Activated T-cell treated with anti-CD3 and anti-CD28 coated beads, Interleukin-2, amount 50 U/mL, for 4 hours (primary cell): ENCODE data around the gene CFHR4. TPM values are rescaled to one million over a fixed set of nuclear protein-coding genes. Genes with fewer than 3 reads are reported as not detected.
"Not testable (repeated sequence)": the region's sequence is repeated elsewhere in the genome, so short reads cannot be mapped to it uniquely, and the experiment has no call there.

Experiments used
- ATAC-seq, 2 donors: fragments of 200-7000 bp; cut with Tn5 transposase; one replicate each; pipeline ENCODE4 v1.10.0; 2021
- DNase-seq: peaks from one replicate; pipeline ENCODE4 v3.0.0-alpha.2; 2020
- H3K27me3 Mint-ChIP-seq: one replicate; pipeline ENCODE4 v1.8.0; 2021; ENCODE audit warnings: low read depth, mixed read lengths
- H3K36me3 Mint-ChIP-seq: one replicate; pipeline ENCODE4 v1.8.0; 2022; ENCODE audit warnings: mixed read lengths; ENCODE audit not compliant: insufficient read depth
- H3K4me1 Mint-ChIP-seq: one replicate; pipeline ENCODE4 v1.8.0; 2021; ENCODE audit warnings: low read depth, mixed read lengths
- H3K4me3 Mint-ChIP-seq: one replicate; pipeline ENCODE4 v1.8.0; 2021; ENCODE audit warnings: mild to moderate bottlenecking, moderate library complexity, mixed read lengths
- H3K9me3 Mint-ChIP-seq: one replicate; pipeline ENCODE4 v1.8.0; 2021; ENCODE audit warnings: mixed read lengths
- total RNA-seq, 3 donors: library from RNA; stranded (reverse); gene quantifications; one replicate each; pipeline ENCODE4 v1.2.1, GENCODE V29; 2021

CFHR4 gene
- total RNA-seq, 3 donors from 2014 or later = not detected

- H3K9me3 Mint-ChIP-seq = no peaks in the 10 kb centered on the region
Measured at GRCh38 chr1:196896355-196896754, 8.5 kb downstream of the CFHR4 start.

DNA sequence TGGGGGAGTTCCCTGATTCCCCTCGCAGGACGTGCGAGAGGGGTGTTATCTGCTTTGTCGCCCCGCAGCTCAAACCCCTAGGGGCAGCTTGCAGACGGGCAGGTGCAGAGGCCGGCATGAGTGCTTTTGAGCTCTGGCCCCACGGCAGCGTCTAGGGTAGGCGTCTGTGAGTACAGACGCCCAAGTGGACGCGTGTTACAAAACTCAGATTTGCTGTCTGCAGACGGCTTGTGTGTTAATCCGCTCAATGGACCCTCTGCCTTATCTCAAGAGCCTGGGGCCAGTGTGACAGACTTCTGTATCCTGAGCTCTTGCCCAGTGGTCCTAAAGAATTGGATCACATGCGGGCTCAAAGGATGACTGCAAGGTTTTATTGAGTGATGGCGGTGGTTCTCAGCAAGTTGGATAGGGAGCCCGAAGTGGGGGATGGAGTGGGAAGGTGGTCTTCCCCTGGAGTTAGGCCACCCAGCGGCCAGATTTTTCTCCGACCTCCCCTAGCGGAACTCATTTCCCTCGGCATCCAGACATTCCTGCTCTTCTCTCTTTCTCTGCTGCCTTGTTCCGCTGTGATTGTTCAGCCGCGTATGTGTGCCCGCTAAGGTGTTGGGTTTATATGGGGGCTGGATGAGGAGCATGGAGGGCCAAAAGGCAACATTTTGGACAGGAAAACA, 9.4 kb downstream of the CFHR4 start:
- no peaks in the 10 kb centered on the region for H3K9me3 Mint-ChIP-seq
- H3K36me3 Mint-ChIP-seq = no peaks in the 10 kb centered on the region

More at GRCh38 chr1:196896355-196896754, 8.5 kb downstream of the CFHR4 start:
- ATAC-seq (no peak), DNase-seq (no peak)
- no peaks in the 10 kb centered on the region for H3K4me1 Mint-ChIP-seq
- H3K4me3 Mint-ChIP-seq = no peak overlapping the region
- H3K27me3 Mint-ChIP-seq = peaks cover 16% of the 10 kb centered on the region
- H3K36me3 Mint-ChIP-seq = no peaks in the 10 kb centered on the region

DNA sequence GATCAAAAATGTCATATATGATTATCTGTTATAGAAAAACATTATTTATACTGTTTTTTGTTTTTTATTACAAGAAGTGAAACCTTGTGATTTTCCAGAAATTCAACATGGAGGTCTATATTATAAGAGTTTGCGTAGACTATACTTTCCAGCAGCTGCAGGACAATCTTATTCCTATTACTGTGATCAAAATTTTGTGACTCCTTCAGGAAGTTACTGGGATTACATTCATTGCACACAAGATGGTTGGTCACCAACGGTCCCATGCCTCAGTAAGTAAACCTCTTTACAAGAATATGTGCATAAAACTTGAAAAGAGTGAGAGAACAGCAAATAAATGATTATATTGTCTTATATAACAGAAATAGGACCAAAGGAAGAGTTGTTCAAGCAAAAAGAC, 14.5 kb downstream of the CFHR4 start:
- Mint-ChIP-seq H3K4me3 (no peak overlapping the region), H3K4me1 (no peaks in the 10 kb centered on the region), H3K36me3 (no peaks in the 10 kb centered on the region), H3K27me3 (peaks cover 13% of the 10 kb centered on the region), H3K9me3 (no peaks in the 10 kb centered on the region)
- ATAC-seq (no peak), DNase-seq (no peak)

More for the DNA sequence above, 9.4 kb downstream of the CFHR4 start:
- H3K4me1 Mint-ChIP-seq = no peaks in the 10 kb centered on the region
- no peak overlapping the region for H3K4me3 Mint-ChIP-seq
- DNase-seq (no peak), ATAC-seq (no peak)
- peaks cover 16% of the 10 kb centered on the region for H3K27me3 Mint-ChIP-seq

- Mint-ChIP-seq H3K36me3 (no peaks in the 10 kb centered on the region), H3K4me3 (no peak overlapping the region), H3K27me3 (no peaks in the 10 kb centered on the region), H3K9me3 (no peaks in the 10 kb centered on the region), H3K4me1 (no peaks in the 10 kb centered on the region)
- no peak for ATAC-seq
- no peak for DNase-seq
Measured at GRCh38 chr1:196910215-196910614, 22.4 kb downstream of the CFHR4 start.

DNA sequence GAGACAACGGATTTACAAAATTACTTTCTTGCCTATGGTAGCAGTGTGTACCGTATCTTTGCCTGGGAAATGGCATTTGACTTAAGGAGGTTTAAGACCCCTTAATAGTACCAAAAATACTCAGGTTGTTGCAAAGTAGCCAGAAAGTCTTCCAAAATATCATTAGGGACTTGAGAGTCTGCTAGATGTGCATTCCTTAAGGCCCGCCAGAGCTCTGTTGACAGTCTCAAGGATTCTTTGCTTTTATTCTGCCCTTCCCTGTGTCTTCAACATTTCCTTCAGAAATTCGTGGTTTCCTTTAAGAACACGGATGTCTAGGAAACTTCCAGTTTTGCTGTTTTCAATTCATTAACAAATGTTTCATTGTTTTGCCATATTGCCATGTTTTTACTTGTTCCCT, 24.4 kb downstream of the CFHR4 start:
- not testable (repeated sequence) for H3K4me1 Mint-ChIP-seq, H3K27me3 Mint-ChIP-seq, DNase-seq, H3K4me3 Mint-ChIP-seq, H3K36me3 Mint-ChIP-seq, H3K9me3 Mint-ChIP-seq, ATAC-seq

- ATAC-seq, H3K36me3 Mint-ChIP-seq, H3K4me1 Mint-ChIP-seq, H3K27me3 Mint-ChIP-seq, DNase-seq, H3K4me3 Mint-ChIP-seq, H3K9me3 Mint-ChIP-seq: not testable (repeated sequence)
Measured at GRCh38 chr1:196926839-196927238, 39.0 kb downstream of the CFHR4 start.

DNA sequence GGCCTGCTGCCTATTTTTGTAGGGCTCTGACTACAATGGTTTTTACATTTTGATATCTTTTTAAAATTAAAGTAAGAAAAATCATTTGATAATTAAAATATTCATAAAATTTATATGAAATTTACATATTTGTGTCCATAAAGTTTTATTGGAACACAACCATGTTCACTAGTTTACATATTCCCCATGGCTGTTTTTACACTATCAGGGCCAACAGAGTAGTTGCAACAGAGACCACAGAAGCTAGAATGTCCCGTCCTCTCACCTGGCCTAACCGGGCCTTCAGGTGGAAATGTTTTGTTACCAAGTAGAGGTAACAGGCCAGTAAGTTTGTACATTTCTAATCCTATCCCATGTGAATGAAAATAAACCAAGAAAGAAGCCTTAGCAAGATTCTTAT, 45.0 kb downstream of the CFHR4 start:
- DNase-seq, H3K4me1 Mint-ChIP-seq, H3K9me3 Mint-ChIP-seq, ATAC-seq, H3K27me3 Mint-ChIP-seq, H3K36me3 Mint-ChIP-seq, H3K4me3 Mint-ChIP-seq: not testable (repeated sequence)

DNA sequence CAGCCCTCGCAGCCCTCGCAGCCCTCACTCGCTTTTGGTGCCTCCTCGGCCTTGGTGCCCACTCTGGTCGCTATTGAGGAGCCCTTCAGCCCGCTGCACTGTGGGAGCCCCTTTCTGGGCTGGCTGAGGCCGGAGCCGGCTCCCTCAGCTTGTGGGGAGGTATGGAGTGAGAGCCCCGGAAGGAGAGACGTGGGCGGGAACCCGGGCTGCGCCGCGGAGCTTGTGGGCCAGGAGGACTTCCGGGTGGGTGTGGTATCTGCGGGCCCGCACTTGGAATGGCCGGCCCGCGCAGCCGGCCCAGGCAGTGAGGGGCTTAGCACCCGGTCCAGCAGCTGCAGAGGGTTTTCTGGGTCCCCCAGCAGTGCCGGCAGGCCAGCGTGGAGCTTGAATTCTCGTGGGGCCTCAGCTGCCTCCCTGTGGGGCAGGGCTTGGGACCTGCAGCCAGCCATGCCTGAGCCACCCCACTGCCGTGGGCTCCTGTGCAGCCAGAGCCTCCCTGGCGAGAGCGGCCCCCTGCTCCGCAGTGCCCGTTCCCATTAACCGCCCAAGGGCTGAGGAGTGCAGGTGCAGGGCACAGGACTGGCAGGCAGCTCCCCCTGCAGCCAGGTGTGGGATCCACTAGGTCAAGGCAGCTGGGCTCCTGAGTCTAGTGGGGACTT, 45.8 kb downstream of the CFHR4 start:
- ATAC-seq (peak in 1 of 2 donors; percentile 27), DNase-seq (no peak)
- Mint-ChIP-seq H3K36me3 (no peaks in the 10 kb centered on the region), H3K27me3 (no peaks in the 10 kb centered on the region), H3K4me1 (no peaks in the 10 kb centered on the region), H3K4me3 (no peak overlapping the region), H3K9me3 (peaks cover 5% of the 10 kb centered on the region)

DNA sequence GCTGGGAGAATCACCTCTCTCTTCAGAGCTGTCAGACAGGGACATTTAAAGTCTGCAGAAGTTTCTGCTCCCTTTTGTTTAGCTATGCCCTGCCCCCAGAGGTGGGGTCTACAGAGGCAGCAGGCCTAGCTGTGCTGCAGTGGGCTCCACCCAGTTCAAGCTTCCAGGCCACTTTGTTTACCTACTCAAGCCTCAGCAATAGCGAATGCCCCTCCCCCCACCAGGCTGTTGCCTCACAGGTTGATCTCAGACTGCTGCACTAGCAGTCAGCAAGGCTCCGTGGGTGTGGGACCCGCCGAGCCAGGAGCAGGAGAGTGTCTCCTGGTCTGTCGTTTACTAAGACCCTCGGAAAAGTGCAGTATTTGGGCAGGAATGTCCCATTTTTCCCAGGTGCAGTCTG, 53.6 kb downstream of the CFHR4 start:
- H3K4me1 Mint-ChIP-seq, H3K27me3 Mint-ChIP-seq: not testable (repeated sequence)

GRCh38 chr1:196943568-196943967, 55.7 kb downstream of the CFHR4 start, which contains the start of gene CFHR2:
Gene CFHR2, plus strand, starts transcription at chr1:196943738. Its CDS starts 143 bp downstream, at chr1:196943881.
- not testable (repeated sequence) for H3K4me1 Mint-ChIP-seq, ATAC-seq, H3K27me3 Mint-ChIP-seq, H3K36me3 Mint-ChIP-seq, H3K4me3 Mint-ChIP-seq, DNase-seq, H3K9me3 Mint-ChIP-seq

More for the DNA sequence above, 53.6 kb downstream of the CFHR4 start:
- not testable (repeated sequence) for ATAC-seq, H3K36me3 Mint-ChIP-seq, H3K4me3 Mint-ChIP-seq, H3K9me3 Mint-ChIP-seq, DNase-seq

GRCh38 chr1:196951711-196952394, 64.0 kb downstream of the CFHR4 start:
- no peaks in the 10 kb centered on the region for H3K27me3 Mint-ChIP-seq
- no peak overlapping the region for H3K4me3 Mint-ChIP-seq
- no peak for ATAC-seq
- no peaks in the 10 kb centered on the region for H3K4me1 Mint-ChIP-seq
- no peaks in the 10 kb centered on the region for H3K9me3 Mint-ChIP-seq
- H3K36me3 Mint-ChIP-seq = no peaks in the 10 kb centered on the region
- no peak for DNase-seq

DNA sequence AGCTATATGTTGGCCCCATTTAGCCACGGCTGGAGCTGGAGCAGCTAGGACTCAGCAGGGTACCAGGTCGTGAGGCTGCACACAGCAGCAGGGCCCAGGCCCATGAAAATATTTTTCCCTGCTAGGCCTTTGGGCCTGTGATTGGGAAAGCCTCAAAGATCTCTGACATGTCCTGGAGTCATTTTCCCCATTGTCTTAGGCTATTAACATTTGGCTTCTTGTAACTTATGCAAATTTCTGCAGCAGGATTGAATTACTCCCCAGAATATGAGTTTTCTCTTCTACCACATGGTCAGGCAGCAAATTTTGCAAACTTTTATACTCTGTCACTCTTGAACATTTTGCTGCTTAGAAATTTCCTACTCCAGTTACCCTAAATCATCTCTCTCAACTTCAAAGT, 66.9 kb downstream of the CFHR4 start:
- no peak for DNase-seq
- no peak for ATAC-seq
- Mint-ChIP-seq H3K4me1 (no peaks in the 10 kb centered on the region), H3K9me3 (no peaks in the 10 kb centered on the region), H3K27me3 (no peaks in the 10 kb centered on the region), H3K36me3 (no peaks in the 10 kb centered on the region), H3K4me3 (no peak overlapping the region)

DNA sequence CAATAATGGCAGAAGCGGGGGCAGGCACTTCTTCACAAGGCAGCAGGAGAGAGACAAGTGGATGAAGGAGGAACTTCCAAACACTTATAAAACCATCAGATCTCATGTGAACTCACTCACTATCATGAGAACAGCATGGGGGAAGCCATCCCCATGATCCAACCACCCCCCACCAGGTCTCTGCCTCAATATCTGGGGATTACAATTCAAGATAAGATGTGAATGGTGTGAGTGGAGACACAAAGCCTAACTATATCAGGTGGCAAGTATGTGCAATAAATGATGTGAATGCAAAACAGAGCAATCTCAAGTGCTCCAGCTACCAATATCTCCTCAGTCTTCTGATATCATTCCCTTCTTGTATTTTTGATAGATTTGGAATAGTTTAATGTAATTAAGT, 68.1 kb downstream of the CFHR4 start:
- no peaks in the 10 kb centered on the region for H3K36me3 Mint-ChIP-seq
- H3K4me3 Mint-ChIP-seq = no peak overlapping the region
- H3K27me3 Mint-ChIP-seq = no peaks in the 10 kb centered on the region
- no peak for DNase-seq
- no peak for ATAC-seq
- no peaks in the 10 kb centered on the region for H3K9me3 Mint-ChIP-seq
- H3K4me1 Mint-ChIP-seq = no peaks in the 10 kb centered on the region

DNA sequence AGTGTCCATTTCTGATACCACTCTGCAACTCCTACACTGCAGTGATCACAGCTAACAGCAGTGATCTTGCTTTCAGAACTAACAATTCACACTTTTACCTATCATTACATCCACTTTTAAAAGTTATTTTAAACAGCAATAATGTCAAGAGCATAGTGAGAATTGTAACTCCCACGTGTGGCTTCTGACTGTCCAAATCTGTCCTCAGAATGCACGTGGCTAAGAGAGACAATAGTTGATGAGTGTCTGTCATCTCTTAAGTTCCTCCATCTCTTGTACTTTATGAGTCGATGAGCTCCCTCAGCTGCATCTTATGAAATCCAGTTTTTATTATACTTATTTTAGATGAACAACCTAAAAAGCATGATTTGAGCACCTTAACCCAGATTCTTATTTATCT, 73.0 kb downstream of the CFHR4 start:
- H3K4me1 Mint-ChIP-seq = no peaks in the 10 kb centered on the region
- DNase-seq (no peak), ATAC-seq (no peak)
- peaks cover 2% of the 10 kb centered on the region for H3K27me3 Mint-ChIP-seq
- no peaks in the 10 kb centered on the region for H3K9me3 Mint-ChIP-seq
- no peak overlapping the region for H3K4me3 Mint-ChIP-seq
- H3K36me3 Mint-ChIP-seq = no peaks in the 10 kb centered on the region
